ENCODE data around the gene KIF13A.

GRCh38 chr6:18024876-18025275 lies 37.4 kb upstream of the KIF13A start:
- no peak for TF ChIP-seq CTCF (conservative IDR thresholded peaks at IDR 0.05; ENCODE audit: low read depth, low read length)
- TF ChIP-seq EZH2 (IDR thresholded peaks at IDR 0.05; ENCODE audit: borderline replicate concordance, low read depth, low read length, poor library complexity, severe bottlenecking), result no peak

Measured in A673 (cell line).